Measurements from ENCODE around the gene SCMH1. TPM values are rescaled to one million over a fixed set of nuclear protein-coding genes. Genes with fewer than 3 reads are reported as not detected.

The SCMH1 gene
- polyA plus RNA-seq, 1 of the 3 experiments (the other 2 are of a cell fraction): 38.5 TPM

DNA sequence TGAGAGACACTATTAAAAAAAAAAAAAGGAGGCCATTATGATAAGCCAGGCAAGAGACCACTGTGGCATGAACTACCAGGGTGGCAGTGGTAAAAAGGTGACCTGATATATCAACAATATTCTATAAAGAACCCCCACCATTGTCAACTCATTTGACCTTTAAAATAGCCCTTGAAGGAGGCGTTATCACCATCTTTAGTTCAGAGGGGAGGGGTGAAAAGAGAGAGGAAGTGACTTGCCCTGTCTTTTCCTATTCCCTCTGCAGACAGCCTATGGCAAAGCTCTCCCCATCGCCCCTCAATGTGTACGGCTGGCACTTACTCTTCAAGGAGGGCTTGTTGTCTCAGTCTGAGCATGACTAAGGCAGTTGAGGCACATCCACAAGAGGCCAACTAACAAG is 208.8 kb downstream of the SCMH1 start (continued):
- TF ChIP-seq, protein P1, sequence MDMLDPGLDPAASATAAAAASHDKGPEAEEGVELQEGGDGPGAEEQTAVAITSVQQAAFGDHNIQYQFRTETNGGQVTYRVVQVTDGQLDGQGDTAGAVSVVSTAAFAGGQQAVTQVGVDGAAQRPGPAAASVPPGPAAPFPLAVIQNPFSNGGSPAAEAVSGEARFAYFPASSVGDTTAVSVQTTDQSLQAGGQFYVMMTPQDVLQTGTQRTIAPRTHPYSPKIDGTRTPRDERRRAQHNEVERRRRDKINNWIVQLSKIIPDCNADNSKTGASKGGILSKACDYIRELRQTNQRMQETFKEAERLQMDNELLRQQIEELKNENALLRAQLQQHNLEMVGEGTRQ (IDR thresholded peaks at IDR 0.05; ENCODE audit: borderline replicate concordance, low read depth, low read length): no peak
- TF ChIP-seq FOXM1 (IDR thresholded peaks at IDR 0.05; ENCODE audit: low read depth): no peak

DNA sequence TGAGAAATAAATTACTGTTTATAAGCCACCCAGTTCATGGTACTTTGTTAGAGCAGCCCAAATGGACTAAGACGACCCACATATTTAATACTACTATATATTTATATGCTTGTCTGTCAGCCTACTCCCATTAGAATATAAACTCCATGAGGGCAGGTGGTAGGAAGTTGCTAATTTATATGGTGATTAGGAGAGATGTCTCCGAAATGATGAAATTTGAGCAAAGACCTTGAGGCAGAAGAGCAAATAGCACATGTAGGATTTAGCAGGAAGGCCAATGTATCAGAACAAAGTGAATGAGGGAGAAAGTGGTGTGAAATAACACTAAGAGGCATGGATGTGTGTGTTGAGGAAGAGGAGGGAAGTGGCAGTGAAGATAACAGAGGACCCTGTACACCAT is 210.0 kb downstream of the SCMH1 start:
- no peaks in the 10 kb centered on the region for H3K4me1 ChIP-seq (ENCODE audit: control insufficient read depth in 1 of 2, insufficient read depth in 2 of 2, low read depth in 1 of 2, low read length in 1 of 2)
- H3F3A ChIP-seq (replicated peaks; ENCODE audit: insufficient read depth): peaks cover 10% of the 10 kb centered on the region
- no peak overlapping the region for H3K4me2 ChIP-seq
- H3K79me2 ChIP-seq (ENCODE audit: insufficient read depth): no peaks in the 10 kb centered on the region
- H3K9me3 ChIP-seq: no peaks in the 10 kb centered on the region
- no peak overlapping the region for H3K9ac ChIP-seq
- H3K9me2 ChIP-seq: no peaks in the 10 kb centered on the region
- no peak overlapping the region for H3K4me3 ChIP-seq (ENCODE audit: low read depth in 2 of 2, low read length in 1 of 2)
- no peaks in the 10 kb centered on the region for H3K27me3 ChIP-seq (ENCODE audit: insufficient read depth)
- 100% methylated on average over 2 of the region's 2 CpGs for whole genome bisulfite sequencing (ENCODE audit: low lambda C conversion rate)
- no peaks in the 10 kb centered on the region for H4K20me1 ChIP-seq (ENCODE audit: insufficient read depth)
- ChIA-PET POLR2A (no interaction called here), CTCF (interaction anchor here (1.3 kb wide), 1 partner anchor 14 kb away, joined by 3 read pairs; no protein-coding TSS in a partner anchor)
- H3K27ac ChIP-seq (ENCODE audit: low read depth in 2 of 2, low read length in 1 of 2): no peak overlapping the region
- no peak for DNase-seq
- peaks cover 46 to 49% of the 10 kb centered on the region in 2 experiments for H3K36me3 ChIP-seq (replicated peaks in 1 of 2; ENCODE audit: control insufficient read depth in 1 of 2, insufficient read depth in 2 of 2, low read length in 1 of 2)
- no peak overlapping the region for H2AFZ ChIP-seq (ENCODE audit: low read depth)
- TF ChIP-seq JUND (IDR thresholded peaks at IDR 0.05) (no peak), POLR2AphosphoS5 (IDR thresholded peaks at IDR 0.05; ENCODE audit: low read depth, low read length) (no peak), SIN3A (IDR thresholded peaks at IDR 0.05; ENCODE audit: borderline replicate concordance, low read depth, low read length) (no peak), EP300 (IDR thresholded peaks at IDR 0.05; ENCODE audit: borderline replicate concordance in 1 of 2, low read depth in 1 of 2, low read length in 1 of 2) (no peak), MXI1 (IDR thresholded peaks at IDR 0.05; ENCODE audit: low read depth, low read length) (no peak)
- TF ChIP-seq, protein P2, sequence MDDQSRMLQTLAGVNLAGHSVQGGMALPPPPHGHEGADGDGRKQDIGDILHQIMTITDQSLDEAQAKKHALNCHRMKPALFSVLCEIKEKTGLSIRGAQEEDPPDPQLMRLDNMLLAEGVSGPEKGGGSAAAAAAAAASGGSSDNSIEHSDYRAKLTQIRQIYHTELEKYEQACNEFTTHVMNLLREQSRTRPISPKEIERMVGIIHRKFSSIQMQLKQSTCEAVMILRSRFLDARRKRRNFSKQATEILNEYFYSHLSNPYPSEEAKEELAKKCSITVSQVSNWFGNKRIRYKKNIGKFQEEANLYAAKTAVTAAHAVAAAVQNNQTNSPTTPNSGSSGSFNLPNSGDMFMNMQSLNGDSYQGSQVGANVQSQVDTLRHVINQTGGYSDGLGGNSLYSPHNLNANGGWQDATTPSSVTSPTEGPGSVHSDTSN (IDR thresholded peaks at IDR 0.05): no peak
- TF ChIP-seq, protein P1 (IDR thresholded peaks at IDR 0.05; ENCODE audit: borderline replicate concordance, low read depth, low read length): no peak

DNA sequence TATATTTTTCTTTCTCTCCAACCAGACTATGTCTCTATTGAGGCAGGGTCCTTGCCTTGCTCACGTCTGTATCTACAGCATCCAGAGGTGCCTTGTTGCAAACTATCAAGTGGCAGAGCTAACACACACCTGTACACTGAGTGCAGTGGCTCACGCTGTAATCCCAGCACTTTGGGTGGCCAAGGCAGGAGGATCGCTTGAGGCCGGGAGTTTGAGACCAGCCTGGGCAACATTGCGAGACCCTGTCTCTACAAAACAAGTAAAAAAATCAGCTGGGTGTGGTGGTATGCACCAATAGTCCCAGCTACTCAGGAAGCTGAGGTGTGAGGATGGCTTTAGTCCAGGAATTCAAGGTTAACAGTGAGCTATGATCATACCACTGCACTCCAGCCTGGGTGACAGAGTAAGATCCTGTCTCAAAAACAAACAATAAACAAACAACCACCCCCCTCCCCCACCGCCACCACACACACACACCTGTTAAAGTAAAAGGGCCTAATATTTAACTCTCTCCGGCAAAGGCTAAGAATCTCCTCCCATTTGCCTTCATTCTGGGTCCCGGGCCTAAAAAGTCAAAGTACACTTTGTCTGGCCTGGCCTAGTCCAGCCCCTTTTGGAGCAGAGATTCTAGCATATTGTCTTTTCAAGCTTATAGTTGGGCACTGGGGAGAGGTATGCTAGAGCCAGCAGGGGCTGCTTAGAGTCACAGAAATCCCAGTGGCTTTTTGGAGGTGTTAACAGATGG is 211.1 kb downstream of the SCMH1 start:
- no peaks in the 10 kb centered on the region for H4K20me1 ChIP-seq (ENCODE audit: insufficient read depth)
- H3K36me3 ChIP-seq (replicated peaks in 1 of 2; ENCODE audit: control insufficient read depth in 1 of 2, insufficient read depth in 2 of 2, low read length in 1 of 2): peaks cover 43 to 44% of the 10 kb centered on the region in 2 experiments
- H3K9me2 ChIP-seq: no peaks in the 10 kb centered on the region
- H3K4me3 ChIP-seq (ENCODE audit: low read depth in 2 of 2, low read length in 1 of 2): no peak overlapping the region
- H3K27me3 ChIP-seq (ENCODE audit: insufficient read depth): no peaks in the 10 kb centered on the region
- H2AFZ ChIP-seq (ENCODE audit: low read depth): no peak overlapping the region
- no peaks in the 10 kb centered on the region for H3K79me2 ChIP-seq (ENCODE audit: insufficient read depth)
- H3F3A ChIP-seq (replicated peaks; ENCODE audit: insufficient read depth): peaks cover 10% of the 10 kb centered on the region
- no peak for DNase-seq
- no peak overlapping the region for H3K27ac ChIP-seq (ENCODE audit: low read depth in 2 of 2, low read length in 1 of 2)
- TF ChIP-seq, protein P3, sequence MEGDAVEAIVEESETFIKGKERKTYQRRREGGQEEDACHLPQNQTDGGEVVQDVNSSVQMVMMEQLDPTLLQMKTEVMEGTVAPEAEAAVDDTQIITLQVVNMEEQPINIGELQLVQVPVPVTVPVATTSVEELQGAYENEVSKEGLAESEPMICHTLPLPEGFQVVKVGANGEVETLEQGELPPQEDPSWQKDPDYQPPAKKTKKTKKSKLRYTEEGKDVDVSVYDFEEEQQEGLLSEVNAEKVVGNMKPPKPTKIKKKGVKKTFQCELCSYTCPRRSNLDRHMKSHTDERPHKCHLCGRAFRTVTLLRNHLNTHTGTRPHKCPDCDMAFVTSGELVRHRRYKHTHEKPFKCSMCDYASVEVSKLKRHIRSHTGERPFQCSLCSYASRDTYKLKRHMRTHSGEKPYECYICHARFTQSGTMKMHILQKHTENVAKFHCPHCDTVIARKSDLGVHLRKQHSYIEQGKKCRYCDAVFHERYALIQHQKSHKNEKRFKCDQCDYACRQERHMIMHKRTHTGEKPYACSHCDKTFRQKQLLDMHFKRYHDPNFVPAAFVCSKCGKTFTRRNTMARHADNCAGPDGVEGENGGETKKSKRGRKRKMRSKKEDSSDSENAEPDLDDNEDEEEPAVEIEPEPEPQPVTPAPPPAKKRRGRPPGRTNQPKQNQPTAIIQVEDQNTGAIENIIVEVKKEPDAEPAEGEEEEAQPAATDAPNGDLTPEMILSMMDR (IDR thresholded peaks at IDR 0.05): no peak
- TF ChIP-seq POLR2AphosphoS5 (IDR thresholded peaks at IDR 0.05; ENCODE audit: low read depth, low read length) (no peak), EP300 (IDR thresholded peaks at IDR 0.05; ENCODE audit: borderline replicate concordance in 1 of 2, low read depth in 1 of 2, low read length in 1 of 2) (no peak), GATA2 (CRISPR knock-in tag; IDR thresholded peaks at IDR 0.05) (no peak), JUND (IDR thresholded peaks at IDR 0.05) (no peak), GABPA (IDR thresholded peaks at IDR 0.05; ENCODE audit: low read depth) (no peak), RAD21 (IDR thresholded peaks at IDR 0.05; ENCODE audit: low read length) (no peak), YY1 (IDR thresholded peaks at IDR 0.05; ENCODE audit: low read depth) (no peak), RFX5 (IDR thresholded peaks at IDR 0.05; ENCODE audit: low read length) (no peak), NRF1 (IDR thresholded peaks at IDR 0.05; ENCODE audit: low read depth, low read length) (no peak), TEAD4 (IDR thresholded peaks at IDR 0.05; ENCODE audit: borderline replicate concordance, insufficient read depth) (no peak), SIN3A (IDR thresholded peaks at IDR 0.05; ENCODE audit: borderline replicate concordance, low read depth, low read length) (no peak), MEF2A (IDR thresholded peaks at IDR 0.05; ENCODE audit: borderline replicate concordance, low read depth) (no peak)
- TF ChIP-seq, protein P4, sequence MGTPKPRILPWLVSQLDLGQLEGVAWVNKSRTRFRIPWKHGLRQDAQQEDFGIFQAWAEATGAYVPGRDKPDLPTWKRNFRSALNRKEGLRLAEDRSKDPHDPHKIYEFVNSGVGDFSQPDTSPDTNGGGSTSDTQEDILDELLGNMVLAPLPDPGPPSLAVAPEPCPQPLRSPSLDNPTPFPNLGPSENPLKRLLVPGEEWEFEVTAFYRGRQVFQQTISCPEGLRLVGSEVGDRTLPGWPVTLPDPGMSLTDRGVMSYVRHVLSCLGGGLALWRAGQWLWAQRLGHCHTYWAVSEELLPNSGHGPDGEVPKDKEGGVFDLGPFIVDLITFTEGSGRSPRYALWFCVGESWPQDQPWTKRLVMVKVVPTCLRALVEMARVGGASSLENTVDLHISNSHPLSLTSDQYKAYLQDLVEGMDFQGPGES (IDR thresholded peaks at IDR 0.05; ENCODE audit: low read depth, low read length): no peak
- H3K4me2 ChIP-seq: no peak overlapping the region
- H3K9me3 ChIP-seq: no peaks in the 10 kb centered on the region
- POLR2A ChIA-PET: no interaction called here
- 94% methylated on average over 8 of the region's 8 CpGs for WGBS (ENCODE audit: low lambda C conversion rate)
- H3K4me1 ChIP-seq (ENCODE audit: control insufficient read depth in 1 of 2, insufficient read depth in 2 of 2, low read depth in 1 of 2, low read length in 1 of 2): no peaks in the 10 kb centered on the region
- CTCF ChIA-PET: interaction anchor here (1.3 kb wide), 1 partner anchor 15 kb away, joined by 3 read pairs; no protein-coding TSS in a partner anchor
- H3K9ac ChIP-seq: no peak overlapping the region

Measured in SK-N-SH (cell line).